HG03066 (cell line): ENCODE data around the gene BIN1.

Experiments
- ATAC-seq: cut with Tn5 transposase; IDR thresholded peaks from one replicate; pipeline ENCODE4 v1.9.1; 2021; ENCODE audit warnings: low read depth; ENCODE audit not compliant: unreplicated experiment

Gene BIN1

GRCh38 chr2:127106991-127107621 is at the start of gene BIN1:
TSS of gene BIN1 (minus strand) at chr2:127107154. CDS start at chr2:127106943, 211 bp downstream.
- peak; percentile 78 for ATAC-seq

GRCh38 chr2:127155947-127156346 is 49.0 kb upstream of the BIN1 start:
- ATAC-seq = no peak

- ATAC-seq = no peak
These were observed 48.2 kb upstream of the BIN1 start for GRCh38 chr2:127155028-127155581.

- no peak for ATAC-seq
These were observed 47.4 kb upstream of the BIN1 start for GRCh38 chr2:127154396-127154795.

GRCh38 chr2:127153691-127154158 is 46.8 kb upstream of the BIN1 start:
- ATAC-seq = no peak

- ATAC-seq = no peak
These were observed 44.0 kb upstream of the BIN1 start for GRCh38 chr2:127150996-127151395.

- no peak for ATAC-seq
These were observed 42.4 kb upstream of the BIN1 start for GRCh38 chr2:127149384-127149783.

- ATAC-seq = no peak
These were observed 40.0 kb upstream of the BIN1 start for GRCh38 chr2:127146820-127147502.

- no peak for ATAC-seq
These were observed 39.2 kb upstream of the BIN1 start for GRCh38 chr2:127146071-127146725.

GRCh38 chr2:127145280-127145895 is 38.4 kb upstream of the BIN1 start:
- no peak for ATAC-seq

- ATAC-seq = no peak
These were observed 37.2 kb upstream of the BIN1 start for GRCh38 chr2:127143841-127144782.

- ATAC-seq = no peak
These were observed 36.0 kb upstream of the BIN1 start for GRCh38 chr2:127142663-127143630.

- no peak for ATAC-seq
These were observed 33.6 kb upstream of the BIN1 start for GRCh38 chr2:127140538-127140937.

GRCh38 chr2:127139766-127140165 is 32.8 kb upstream of the BIN1 start:
- no peak for ATAC-seq

GRCh38 chr2:127138281-127138680 is 31.3 kb upstream of the BIN1 start:
- no peak for ATAC-seq

- no peak for ATAC-seq
These were observed 30.8 kb upstream of the BIN1 start for GRCh38 chr2:127137741-127138140.

GRCh38 chr2:127137225-127137624 is 30.3 kb upstream of the BIN1 start:
- ATAC-seq = no peak
